IPS DF 4.7 (cell line): ENCODE data around the gene FN1.

Experiments used
- DNase-seq: peaks from one replicate; pipeline ENCODE4 v3.0.0-alpha.2; 2013; ENCODE audit warnings: low spot score; ENCODE audit errors: extremely low read depth

Gene FN1

GRCh38 chr2:215407590-215408264 is 28.1 kb downstream of the FN1 start:
- DNase-seq, result no peak

GRCh38 chr2:215407061-215407460 is 28.8 kb downstream of the FN1 start:
- DNase-seq, result no peak

- DNase-seq, result no peak
These were observed 29.9 kb downstream of the FN1 start for GRCh38 chr2:215405722-215406581.

GRCh38 chr2:215404348-215405012 is 31.4 kb downstream of the FN1 start:
- no peak for DNase-seq

- DNase-seq, result no peak
These were observed 32.2 kb downstream of the FN1 start for GRCh38 chr2:215403441-215404347.

GRCh38 chr2:215401896-215402379 is 33.9 kb downstream of the FN1 start:
- DNase-seq, result no peak

- DNase-seq, result no peak
These were observed 36.7 kb downstream of the FN1 start for GRCh38 chr2:215399067-215399716.

GRCh38 chr2:215397632-215398341 is 38.1 kb downstream of the FN1 start:
- DNase-seq, result no peak

GRCh38 chr2:215396595-215397313 is 39.1 kb downstream of the FN1 start:
- DNase-seq, result no peak

GRCh38 chr2:215395687-215396460 is 40.0 kb downstream of the FN1 start:
- no peak for DNase-seq

GRCh38 chr2:215394102-215394805 is 41.6 kb downstream of the FN1 start:
- no peak for DNase-seq

- no peak for DNase-seq
These were observed 43.1 kb downstream of the FN1 start for GRCh38 chr2:215392687-215393270.

- DNase-seq, result no peak
These were observed 43.7 kb downstream of the FN1 start for GRCh38 chr2:215392164-215392563.

GRCh38 chr2:215391531-215391930 is 44.3 kb downstream of the FN1 start:
- no peak for DNase-seq

GRCh38 chr2:215390550-215390913 is 45.3 kb downstream of the FN1 start:
- DNase-seq, result no peak

GRCh38 chr2:215388002-215388728 is 47.7 kb downstream of the FN1 start:
- DNase-seq, result no peak

GRCh38 chr2:215386566-215386965 is 49.3 kb downstream of the FN1 start:
- no peak for DNase-seq
